Stimulated activated CD8-positive, alpha-beta memory T cell treated with anti-CD3 and anti-CD28 coated beads, Interleukin-7, amount 100 ng/mL, for 48 hours (primary cell): ENCODE data around the gene GRHPR.
A peak's percentile ranks its signal among the peaks of the same experiment; 100 is the strongest.
"Not testable (repeated sequence)": the region's sequence is repeated elsewhere in the genome, so short reads cannot be mapped to it uniquely, and the experiment has no call there.

Source experiments
- DNase-seq, 2 donors: peaks; one replicate each; pipeline ENCODE4 v3.0.0-alpha.2; 2020; ENCODE audit warnings: low read depth in 1 of 2; ENCODE audit errors: extremely low read depth in 1 of 2

Gene GRHPR

GRCh38 chr9:37422289-37423104, at the start of gene GRHPR:
Gene GRHPR, plus strand, starts transcription at chr9:37422696. Its CDS starts 55 bp downstream, at chr9:37422751.
- DNase-seq = peak; percentile 82 to 85

DNA sequence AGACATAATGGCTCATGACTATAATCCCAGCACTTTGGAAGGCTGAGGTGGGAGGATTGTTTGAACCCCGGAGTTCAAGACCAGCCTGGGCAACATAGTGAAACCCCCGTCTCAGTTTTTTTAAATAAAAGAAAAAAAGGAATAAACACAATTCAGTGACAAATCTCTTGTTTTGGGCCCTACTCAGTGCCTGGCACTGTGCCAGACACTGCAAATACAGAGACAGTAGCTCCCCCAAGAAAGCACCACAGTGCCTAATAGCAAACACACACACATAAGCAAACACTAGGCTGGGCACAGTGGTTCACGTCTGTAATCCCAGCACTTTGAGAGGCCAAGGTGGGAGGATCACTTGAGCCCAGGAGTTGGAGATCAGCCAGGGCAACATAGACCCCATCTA, 49.7 kb upstream of the GRHPR start:
- no peak for DNase-seq

DNA sequence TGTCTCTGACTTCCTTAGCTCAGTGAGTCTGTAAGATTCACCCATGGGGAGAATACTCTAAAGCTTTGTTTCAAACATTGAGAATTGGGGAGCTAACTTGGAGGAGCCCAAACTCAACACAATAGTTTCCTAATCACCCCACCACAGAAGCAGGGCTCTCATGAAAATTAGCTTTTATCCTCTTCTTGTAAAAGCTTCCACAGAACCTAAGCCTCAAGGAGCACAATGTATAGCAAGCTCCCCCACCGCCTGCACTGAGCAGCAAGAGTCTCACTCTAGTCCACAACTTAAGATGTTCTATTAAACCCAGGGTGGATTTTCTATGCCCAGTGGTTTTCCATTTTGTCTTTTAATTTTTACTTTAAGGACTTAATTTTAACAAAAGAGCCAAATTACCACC, 48.9 kb upstream of the GRHPR start:
- no peak for DNase-seq

- no peak for DNase-seq
Observed at GRCh38 chr9:37374892-37375291, 47.6 kb upstream of the GRHPR start.

DNA sequence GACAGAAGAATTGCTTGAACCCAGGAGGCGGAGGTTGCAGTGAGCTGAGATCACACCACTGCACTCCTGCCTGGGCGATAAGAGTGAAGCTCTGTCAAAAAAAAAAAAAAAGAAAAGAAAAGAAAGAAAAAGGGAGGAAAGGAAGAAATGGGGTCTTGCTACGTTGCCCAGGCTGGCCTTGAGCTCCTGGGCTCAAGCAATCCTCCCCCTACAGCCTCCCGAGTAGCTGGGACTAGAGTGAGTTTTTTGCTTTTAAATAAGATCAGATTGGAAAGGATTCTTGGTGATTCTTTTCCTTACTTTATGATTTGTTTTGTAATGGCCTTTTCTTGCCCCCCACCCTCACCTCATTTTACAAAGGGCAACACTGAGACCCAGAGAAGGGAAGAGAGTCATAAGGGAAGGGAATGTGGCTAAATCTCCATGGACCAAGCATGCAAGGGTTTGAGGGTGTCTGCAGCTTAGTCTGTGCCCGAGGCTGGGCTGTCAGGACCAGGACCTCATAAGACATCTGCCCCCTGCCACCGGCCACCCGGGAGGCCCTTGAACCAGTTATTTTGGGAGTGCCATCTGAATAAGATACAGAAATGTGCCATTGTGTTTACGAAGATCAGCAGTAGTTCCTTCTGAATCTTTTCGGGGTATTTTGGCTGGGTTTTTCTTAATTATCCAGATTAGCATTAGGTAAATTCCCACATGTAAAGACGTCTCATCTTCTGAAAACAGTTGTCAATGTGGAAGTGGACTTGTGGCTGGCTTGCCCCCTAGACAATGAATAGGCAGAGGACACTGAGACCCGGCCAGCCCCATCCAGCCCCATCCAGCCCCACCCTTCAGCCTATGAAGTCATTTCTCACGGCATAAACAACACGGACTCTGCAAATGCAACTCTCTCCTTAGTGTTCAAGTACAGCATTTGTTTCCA, 44.5 kb upstream of the GRHPR start:
- DNase-seq = no peak

DNA sequence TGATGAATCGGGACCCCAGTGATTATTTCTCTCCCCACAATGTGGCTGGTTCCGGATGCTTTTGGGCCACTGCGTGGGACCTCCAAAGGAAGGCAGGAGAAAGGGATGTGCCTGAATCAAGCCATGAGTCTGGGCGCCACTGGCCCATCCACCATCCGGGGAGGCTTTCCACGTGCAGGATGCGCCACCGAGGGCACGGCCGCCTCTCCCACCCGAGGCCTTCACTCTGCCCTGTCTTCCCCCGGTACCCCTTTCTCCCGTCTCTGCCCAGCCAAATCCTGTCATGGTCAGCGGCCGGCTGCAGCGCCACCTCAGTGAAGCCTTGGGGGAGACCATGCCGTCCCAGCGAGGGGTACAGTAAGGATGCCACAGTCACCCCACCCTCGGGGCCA, 43.9 kb upstream of the GRHPR start:
- no peak for DNase-seq

DNA sequence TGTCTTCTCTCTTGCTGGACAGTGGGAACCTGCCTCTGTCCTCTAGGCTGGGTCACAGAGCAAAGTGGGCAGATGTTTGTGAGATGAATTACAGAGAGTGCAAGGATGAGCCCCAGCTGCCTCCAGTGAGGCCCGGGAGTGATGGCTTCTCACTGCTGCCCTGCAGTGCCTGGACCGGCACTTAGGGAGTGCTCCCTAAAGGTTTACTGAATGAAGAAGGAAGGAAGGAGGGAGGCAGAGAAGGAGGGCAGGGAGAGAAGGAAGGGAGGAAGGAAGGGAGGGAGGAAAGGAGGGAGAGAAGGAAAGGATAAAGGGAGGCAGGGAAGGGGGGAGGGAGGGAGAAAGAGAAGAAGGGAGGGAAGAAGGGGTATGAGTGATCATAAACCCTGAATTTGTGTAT, 42.7 kb upstream of the GRHPR start:
- DNase-seq = no peak

- no peak for DNase-seq
Observed at GRCh38 chr9:37380570-37380969, 41.9 kb upstream of the GRHPR start.

GRCh38 chr9:37381094-37381741, 41.3 kb upstream of the GRHPR start:
- no peak for DNase-seq

DNA sequence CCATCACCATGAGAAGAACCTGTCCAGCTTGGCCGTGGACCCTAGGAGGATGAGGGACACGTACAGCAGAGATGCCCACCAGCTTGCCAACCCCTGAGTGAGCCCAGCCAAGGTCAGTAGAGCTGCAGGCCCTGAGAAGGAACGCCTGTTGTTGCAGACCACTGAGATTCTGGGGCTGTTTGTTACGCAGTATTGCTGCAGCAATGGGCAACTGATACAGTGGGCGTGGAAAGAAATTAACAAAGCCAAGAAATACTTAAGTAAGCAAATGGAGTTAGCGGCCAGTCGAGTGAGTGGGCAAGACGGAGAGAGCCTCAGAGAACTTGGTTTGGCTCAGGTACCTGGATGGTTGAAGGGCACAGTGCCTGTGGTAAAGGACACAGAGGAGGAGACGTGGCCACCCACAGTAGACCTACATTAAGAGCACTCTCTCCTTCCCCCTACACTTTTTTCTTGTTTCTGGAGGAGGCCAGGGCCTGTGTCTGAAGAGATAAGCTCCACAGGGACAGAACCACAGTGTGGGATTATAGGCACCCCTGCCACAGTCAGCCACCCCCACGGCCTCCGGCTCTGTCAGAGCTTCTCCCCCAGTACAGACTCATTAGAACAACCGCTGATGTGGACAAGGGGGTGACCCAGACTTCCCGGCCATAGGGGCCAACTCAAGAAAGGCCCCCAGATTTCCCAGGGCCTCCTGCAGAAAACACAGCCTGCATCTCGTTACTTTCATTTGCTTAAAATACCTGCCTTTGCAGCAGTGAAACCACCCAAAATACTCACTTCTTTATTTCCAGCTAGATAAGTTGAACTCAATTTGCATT, 40.1 kb upstream of the GRHPR start:
- DNase-seq = no peak

DNA sequence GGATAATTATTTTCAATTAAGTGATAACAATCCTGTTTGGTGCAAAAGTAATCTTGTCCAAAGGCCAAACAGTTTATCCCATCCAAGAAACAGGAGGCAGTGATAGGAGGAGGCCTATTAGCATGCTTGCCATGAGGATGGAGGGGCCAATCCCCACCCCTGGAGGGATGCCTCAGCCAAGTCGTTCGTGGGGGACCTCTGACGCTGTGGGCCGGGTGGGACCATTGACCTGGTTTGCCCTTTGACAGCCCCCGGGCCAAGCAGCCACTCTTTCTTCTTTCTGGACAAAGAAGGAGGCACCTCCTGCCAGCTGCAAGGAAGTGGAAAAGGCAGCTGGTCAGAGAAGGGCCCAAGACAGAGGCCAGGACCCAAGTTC, 39.5 kb upstream of the GRHPR start:
- no peak for DNase-seq

DNA sequence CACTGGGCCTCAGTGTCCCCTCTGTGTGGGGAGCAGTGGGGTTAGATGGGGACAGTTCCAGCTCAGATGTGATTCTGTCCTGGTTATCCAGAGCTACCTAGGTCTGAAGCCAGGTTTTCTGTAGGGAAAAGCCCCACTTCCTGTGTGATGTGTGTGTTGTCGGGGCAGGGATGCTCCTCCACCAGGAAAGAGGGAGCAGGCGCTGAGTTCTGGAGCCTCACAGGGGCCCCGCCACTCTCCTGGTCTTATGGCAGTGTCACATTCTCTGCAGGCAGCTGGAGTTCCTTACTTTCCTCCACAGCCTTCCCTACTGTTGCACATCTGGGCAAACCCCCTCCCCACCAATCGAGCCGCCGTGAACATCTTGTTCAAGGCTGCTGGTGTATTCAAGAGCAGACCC, 39.1 kb upstream of the GRHPR start:
- DNase-seq = no peak

GRCh38 chr9:37383876-37384746, 38.4 kb upstream of the GRHPR start:
- no peak for DNase-seq

DNA sequence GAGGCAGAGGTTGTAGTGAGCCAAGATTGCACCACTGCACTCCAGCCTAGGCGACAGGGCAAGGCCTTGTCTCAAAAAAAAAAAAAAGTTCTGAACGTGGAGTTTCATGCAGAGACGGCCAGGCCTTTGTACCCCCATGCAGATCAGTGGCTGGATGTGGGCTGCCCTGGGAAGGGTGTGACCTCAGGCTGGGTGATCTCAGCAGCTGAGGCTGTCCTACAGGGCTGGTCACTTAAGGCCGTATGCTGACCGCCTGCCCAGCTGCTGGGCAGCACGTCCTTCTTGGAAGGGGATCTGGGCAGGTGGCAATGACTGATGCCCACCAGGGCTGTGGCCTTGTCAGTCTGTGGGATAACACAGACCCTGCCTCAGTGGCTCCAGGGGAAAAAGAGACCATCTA, 37.2 kb upstream of the GRHPR start:
- DNase-seq = no peak

GRCh38 chr9:37386988-37387387, 35.5 kb upstream of the GRHPR start:
- no peak for DNase-seq

GRCh38 chr9:37390759-37391158, 31.7 kb upstream of the GRHPR start:
- no peak for DNase-seq

DNA sequence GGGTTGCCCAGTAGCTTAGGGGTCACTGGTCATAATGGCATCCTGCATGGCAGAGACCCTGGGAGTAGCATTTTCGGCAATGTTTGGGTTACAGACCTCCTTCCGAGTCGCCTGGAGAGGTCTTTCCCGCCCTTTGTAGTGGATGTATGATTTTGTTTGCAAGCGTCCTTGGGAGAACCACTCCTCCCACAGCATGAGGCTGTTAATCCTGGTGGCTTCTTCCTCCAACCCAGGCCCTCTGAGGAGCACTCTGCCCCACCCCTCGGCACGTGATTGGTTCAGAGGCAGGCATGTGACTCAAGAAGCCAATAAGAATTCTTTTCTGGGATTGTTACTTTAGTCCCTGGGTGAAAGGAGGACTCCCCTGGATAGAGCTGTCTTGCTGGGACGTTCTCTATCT, 30.2 kb upstream of the GRHPR start:
- DNase-seq = no peak

DNA sequence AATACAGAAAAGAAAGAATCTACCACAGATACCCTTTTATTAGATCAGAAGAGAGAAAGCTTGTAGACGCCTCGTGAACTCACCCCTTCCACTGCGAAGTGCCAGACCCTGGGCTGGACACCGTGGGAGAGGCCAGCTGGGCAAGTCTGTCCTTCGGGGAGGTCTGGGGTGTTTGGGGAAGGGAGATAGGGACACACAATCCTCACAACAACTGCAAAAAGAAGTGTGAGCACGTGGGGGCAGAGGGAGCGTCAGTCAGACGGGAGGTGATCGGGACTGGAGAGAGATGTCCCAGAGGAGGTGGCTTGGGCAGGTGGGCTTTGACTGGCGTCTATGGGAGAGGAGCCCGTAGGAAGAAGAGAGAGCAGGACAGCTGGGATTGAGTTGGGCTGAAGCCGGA, 27.3 kb upstream of the GRHPR start:
- DNase-seq = no peak

GRCh38 chr9:37395663-37396062, 26.8 kb upstream of the GRHPR start:
- DNase-seq = no peak

DNA sequence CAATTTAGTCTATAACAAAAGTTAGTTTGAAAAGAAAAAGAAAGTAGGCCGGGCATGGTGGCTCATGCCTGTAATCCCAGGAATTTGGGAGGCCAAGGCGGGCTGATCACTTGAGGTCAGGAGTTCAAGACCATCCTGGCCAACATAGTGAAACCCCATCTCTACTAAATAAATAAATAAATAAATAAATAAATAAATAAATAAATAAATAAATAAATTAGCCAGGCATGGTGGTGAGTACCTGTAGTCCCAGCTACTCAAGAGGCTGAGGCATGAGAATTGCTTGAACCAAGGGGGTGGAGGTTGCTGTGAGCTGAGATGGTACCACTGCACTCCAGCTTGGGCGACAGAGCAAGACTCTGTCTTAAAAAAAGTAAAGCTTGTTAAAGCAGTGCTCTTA, 24.5 kb upstream of the GRHPR start:
- not testable (repeated sequence) for DNase-seq
